GM21381 (cell line): ENCODE data around the gene COPZ2.

ENCODE experiments used
- ATAC-seq: cut with Tn5 transposase; IDR thresholded peaks from one replicate; pipeline ENCODE4 v1.9.1; 2021; ENCODE audit warnings: mild to moderate bottlenecking, moderate library complexity; ENCODE audit not compliant: unreplicated experiment

The COPZ2 gene

DNA sequence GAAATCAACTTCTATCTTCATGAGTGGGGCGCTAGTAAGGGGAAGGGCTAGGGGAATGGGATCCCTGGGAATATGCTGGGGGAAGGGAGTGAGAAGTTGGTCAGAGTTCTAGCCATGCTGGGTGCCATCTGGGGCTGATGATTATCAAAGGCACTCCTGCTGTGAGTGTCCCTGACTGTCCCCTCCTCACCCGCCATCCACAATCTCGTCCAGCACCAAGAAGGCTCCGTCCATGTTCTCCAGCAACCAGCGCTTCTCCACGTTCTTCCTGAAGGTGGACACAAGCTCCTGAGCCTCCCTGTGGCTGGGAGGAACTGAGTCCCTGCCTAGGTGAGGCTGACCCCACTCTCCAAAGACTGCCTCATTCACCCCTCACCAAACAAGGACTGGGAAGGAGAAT lies 5.6 kb downstream of the COPZ2 start:
- no peak for ATAC-seq

DNA sequence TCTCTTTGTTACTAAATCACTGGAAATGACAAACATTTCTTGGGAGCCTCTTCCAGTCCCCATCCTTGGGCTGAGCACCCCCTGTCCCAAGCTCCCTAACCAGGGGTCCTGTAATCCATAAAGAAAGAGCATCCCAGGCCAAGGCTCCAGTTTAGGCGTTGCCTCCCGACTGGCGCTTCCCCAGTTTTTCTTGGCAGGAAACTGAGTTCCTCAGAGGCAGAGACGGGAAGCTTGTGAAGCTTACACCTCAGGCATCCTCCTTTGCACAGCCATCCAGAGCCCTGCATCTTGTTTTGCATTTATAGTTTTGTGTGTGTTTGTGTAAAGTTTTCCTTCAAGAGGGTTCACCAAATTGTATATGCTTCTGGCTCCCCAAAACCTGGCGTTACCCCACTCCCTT lies 7.1 kb downstream of the COPZ2 start:
- no peak for ATAC-seq

DNA sequence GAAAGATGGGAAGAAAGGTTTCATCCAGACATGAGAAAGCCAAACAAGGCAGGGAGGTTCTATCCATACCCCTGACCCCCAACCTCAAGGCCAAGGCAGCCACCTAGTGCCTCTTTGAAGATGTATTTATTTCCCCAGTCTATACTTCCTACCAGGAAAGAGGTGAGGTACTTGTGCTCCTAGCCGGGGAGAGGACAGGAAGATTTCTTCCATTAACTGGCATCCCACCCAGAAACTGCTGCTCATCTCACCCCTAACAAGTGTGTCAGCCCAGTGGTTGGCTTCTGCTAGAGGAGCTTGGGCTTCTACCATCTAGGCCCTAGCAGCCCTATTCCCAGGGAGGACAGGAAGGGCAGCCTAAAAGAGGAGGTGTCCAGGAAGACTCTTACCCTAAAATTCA lies 8.9 kb downstream of the COPZ2 start:
- ATAC-seq = no peak

DNA sequence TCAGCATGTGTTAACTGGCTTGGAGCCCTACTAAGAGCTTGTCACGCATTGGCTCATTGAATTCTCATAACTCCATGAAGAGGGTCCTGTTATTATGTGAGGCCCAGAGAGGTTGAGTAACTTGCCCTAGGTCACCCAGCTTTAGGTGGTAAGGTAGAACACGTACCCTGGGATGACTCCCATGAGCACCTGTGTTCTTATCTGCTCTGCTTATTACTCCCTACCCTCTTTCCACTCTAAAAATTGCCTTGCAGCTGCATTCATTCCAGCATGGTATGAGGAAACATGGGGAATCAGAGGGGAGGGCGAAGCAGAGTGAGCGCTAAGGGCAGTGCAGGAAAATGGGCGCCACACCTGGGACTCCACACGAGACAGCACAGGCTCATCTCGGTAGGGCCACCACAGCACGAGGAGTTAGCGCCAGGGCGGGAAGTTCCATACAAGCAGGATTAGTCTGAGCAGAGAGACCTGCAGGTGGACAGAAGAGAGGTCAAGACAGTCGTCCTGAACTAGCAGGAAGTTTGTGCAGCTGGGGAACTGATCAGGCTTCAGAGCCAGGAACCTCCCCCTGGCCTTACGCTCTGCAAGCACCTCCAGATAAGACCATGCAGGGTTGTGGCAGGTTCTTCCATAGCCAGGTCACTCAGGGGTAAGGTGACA lies 10.1 kb downstream of the COPZ2 start:
- no peak for ATAC-seq

DNA sequence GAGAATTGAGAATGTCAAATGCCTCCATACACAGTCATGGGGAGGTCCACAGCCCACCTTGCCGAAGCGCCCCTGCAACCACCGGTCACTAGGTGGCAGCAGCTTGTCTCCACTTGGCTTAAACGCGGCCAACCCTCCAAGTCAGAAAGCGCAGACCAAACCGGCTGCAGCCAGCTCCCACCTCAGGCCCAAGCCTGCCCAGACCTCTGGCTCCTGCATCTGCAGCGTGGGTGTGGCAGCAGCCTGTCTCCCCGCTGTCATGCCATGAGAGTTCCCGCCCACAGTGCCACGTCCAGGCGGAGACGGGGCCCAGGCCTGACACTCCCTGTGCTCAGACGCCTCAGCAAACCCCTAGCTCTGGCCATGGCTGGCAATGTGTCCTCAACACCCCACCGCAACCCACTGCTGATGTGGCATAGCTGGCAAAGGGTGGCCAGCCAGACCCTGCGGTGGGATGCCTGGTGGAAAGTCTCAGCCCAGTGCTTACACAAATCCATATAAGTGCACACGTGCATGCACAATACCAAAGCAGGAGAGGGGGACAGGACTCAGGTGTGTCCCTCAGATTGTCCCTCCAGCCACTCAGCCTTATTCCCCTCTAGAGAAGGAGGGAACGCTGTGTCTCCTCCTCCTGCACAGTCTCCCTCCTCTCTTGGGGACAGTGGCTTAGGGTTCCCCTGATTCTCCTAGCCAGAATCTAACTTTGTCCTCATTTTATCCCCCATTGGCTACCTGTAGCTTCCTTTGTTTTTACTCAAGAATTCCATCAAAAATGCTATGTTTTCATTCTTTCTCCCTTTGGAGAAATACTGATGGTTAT lies 10.9 kb downstream of the COPZ2 start:
- no peak for ATAC-seq

DNA sequence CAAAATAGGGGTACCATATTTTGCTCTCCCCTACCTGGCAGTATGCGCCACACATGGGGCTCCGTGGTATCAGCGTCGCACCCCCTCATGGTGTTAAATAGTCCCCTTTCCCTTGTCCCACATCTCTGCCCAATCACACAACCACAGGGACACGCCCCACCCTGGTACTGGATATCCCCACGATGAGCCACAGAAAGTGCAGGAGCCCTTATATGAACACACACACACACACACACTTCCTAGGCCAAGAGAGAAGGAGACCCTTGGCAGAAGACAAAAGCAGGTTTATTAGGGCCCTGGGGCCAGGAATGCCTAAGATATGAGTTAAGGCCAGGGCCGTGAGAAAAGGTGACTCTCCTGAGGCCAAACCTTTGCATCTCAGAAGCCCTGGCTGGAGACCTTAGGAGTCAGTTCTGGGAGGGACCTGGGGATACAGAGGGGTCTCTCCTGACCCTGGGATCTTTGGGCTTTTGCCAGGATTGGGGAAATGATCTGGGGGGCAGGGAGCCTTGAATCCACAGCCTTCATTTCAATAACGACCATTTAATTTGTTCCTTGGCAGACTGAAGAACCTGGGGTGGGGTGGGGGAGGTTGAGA lies 11.6 kb downstream of the COPZ2 start:
- no peak for ATAC-seq

DNA sequence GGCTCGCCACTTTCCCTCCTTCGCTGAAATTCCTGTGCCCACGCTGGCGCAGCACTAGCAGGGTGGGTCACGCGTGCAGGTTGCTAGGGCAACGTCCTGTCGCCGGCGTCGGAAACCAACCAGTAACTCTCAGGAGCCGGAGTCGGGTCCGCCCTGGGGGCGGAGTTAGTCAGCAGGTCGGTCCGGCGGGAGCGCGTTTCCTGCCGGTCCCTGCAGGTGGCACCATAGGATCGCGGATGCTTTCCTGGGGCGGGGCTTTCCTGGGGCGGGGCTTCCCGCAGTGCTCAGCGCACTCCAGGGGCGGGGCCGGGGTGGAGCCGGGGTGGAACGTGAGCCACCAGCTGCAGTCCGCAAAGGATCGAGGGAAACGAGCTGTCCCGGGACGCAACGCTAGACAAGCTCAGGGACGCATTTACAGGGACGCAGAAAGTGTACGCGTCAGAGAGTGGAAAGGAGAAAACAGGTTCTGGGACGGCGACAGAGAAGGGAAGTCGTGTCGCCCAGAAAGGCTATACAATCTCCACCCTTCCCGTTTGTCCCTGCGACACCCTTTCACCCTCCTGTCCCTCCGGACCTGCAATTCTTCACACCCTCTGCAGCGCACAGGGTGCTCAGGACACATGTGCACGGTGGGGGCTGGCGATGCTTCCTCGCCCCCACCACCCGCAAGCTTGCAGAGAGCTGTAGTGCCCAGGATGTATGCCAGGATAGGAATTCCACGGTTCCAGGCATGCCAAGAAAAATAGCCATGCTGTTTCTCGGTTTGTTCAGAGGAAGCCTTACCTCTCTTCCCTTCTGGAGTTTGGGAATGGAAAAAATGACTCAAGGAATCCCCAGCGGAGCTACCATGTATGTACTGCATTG lies 12.3 kb downstream of the COPZ2 start:
- peak; percentile 84 for ATAC-seq

DNA sequence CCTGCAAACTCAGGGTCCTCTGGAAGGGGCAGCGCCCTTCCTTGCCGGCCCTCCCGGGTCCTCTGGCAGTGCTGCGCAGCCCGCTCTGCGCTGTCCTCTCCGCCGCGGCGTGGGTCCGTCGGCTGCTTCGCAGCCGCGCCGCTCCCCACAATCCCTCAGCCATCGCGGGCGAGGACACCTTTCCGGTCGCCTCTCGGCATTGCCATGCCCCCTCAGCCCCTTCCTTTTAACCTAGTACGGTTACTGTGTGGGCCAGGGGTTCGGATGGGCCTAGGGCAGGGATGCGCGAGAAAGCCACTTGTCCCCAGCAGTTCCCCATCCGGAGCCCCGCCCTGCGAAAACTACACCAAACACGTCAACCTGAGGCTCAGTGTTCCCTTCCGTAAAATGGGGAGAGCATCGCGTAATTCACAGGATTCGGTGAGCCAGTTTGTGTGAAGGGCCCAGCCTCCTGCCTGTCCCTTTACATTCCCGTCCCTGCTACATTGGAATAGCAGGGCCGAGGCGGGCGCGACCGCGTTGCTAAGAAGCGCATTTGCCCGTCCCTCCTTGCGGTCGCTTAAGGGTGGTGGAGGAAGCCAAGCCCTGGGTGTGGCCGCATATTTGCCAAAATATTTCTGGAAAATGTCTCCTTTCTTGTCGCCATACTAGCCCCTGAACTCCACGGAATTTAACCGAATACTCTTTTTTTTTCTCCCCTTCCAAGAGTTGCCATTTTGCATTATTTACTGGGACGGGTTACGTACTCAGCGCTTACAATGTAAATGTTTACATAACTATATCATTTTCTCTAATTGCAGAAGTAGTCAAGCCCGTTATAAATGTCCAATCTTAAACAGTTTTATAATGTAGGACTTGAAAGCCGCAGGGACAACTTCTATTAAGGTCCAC lies 13.2 kb downstream of the COPZ2 start:
- peak; percentile 6 for ATAC-seq

DNA sequence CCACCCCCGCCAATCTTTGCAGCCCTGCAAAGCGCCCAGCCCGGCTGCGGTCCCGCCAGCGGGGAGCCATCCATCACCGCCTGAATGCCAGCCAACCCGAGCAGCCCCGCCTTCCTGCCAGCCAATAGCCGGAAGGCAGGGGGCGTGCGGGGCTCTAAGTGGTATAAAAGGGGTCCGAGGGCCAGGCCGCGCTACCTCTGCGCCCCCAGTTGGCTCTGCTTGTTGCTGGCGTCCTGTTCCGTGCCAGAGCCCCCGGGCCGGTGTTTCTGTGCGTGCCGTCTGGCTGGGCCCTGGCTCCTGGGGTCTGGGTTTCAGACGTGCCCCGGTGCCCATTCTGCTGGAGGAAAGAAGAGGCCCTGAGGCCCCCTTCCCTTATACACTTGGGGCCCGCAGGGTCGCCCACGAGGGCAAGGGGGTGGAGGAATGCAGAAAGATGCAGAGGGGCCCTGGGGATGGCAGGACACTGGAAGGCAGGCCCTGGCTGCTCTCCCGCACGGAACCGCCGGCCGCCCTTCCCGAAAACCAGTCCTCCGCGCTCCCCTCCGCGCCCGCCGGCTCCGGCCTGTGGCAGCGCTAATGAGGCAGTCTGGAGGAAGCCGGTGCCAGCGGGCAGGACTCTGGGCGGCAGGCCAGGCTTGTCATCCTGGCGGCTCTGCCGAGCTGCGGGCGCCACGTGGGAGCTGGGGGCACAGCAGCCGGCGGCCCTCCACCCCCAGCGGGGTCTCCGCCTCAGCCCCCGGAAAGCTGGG lies 14.0 kb downstream of the COPZ2 start:
- no peak for ATAC-seq

DNA sequence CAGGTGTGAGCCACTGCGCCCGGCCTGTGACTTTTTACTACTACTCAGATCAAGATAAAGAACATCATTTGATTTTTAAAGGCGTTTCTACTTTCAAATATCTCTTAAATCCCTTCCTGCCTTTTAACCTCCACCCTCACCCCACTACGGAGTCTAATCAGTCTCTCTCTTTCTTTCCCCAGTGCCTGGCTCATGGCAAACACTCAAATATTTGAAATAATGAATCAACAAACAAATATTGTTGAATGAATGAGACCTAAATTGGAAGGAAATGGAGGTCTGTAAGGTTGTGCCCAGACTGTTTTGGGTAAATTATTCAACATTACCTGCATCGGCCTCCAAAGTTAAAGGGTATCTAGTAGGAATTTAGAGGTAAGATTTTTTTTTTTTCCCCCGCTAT lies 14.7 kb downstream of the COPZ2 start:
- no peak for ATAC-seq

DNA sequence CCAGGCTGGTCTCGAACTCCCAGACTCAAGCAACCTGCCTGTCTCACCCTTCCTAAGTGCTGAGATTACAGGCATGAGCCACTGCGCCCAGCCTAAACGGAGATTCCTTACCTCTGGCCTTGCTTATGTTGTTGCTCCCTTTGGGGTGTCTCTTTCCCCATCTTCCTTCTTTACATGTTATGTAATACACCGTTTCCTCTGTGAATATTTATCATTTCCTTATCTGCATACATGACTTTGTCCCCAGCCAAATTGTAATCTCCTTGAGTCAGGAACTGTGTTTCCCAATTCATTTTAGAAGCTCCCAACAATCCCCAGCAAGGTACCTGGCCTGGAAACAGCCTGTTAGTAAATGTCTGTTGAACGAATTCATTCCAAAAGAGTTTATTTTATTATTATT lies 15.7 kb downstream of the COPZ2 start:
- ATAC-seq = no peak

DNA sequence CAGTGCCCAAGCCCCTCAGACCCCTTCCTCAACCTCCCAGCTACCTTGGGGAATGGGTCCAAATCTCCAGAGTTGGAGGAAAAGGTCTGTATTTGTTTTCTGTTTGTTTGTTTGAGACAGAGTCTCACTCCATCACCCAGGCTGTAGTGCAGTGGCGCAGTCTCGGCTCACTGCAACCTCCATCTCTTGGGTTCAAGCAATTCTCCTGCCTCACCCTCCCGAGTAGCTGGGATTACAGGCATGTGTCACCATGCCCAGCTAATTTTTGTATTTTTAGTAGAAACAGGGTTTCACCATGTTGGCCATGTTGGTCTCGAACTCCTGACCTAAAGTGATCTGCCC lies 19.8 kb downstream of the COPZ2 start:
- ATAC-seq = peak; percentile 10

DNA sequence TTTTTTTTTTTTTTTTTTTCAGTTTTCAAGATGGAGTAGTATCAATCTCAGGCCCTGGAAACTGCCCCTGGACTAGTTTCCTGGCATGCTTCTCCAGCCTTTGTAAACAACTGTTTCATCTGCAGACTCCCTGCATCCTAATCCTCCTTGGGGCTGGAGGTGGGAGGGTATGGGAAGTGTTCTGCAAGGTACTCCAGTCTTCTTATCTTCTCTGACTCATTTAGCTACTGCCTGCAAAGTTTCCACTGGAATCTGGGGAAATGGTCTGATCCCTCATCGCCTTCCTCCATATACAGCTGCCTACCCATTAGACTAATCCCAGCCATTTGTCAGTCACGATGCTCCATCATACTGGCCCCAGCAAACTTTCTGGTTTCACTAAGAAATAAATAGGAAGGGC lies 21.5 kb downstream of the COPZ2 start:
- ATAC-seq = no peak

DNA sequence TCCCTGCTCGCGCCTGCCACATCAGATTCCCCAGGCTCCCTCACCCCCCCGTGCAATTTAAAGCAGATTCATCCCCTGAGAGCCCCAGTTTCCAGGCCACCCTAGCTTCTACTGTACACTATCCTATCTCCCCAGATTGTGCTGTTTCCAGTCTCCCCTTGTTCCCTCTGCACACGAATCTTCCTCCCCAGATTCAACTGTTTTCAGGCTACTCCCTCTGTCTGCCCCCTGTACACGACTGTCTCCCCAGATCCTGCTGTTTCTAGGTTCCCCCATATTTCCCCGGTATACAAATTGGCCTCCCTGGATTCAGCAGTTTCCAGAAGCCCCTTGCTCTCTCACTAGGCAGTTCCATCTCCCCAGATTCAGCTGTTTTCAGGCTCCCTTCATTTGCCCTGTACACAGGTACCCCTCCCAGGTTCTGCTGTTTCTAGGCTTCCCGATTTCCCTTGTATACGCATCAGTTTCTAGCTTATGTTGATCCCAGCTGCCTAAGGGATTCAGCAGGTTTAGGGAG lies 22.9 kb downstream of the COPZ2 start:
- no peak for ATAC-seq

DNA sequence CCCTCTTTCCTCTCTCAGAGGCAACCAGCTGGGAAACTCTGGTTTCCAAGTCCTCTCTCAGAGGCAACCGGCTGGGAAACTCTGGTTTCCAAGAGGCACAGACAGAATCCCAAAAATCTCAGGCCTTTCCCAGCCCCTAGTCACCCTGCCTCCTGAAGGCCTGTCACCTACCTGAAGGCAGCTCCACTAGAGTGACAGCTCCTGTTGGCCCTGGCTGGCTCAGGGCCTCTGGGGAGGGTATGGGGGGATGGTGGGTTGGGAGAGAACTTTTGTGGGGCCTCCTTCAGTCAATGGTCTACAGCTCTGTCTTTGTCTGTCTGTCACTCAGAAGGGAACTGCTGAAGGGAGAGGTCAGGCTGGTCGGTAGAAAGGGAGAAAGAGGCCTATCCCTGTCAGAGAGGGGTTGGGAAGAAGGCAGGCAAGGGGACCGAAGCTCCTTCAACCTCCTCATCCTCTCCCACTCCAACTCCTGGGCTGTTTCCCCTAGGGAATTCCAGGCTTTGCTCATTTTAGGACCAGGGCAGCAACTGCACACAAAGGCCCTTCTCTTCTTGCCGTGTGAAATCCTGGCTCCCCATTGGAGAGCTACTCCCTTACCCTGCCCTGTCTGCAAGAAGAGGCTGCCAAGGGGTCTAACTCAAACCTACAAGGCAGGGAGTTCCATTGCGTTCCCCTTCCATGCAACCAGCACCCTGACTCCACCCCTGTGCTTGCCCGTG lies 23.6 kb downstream of the COPZ2 start:
- no peak for ATAC-seq

DNA sequence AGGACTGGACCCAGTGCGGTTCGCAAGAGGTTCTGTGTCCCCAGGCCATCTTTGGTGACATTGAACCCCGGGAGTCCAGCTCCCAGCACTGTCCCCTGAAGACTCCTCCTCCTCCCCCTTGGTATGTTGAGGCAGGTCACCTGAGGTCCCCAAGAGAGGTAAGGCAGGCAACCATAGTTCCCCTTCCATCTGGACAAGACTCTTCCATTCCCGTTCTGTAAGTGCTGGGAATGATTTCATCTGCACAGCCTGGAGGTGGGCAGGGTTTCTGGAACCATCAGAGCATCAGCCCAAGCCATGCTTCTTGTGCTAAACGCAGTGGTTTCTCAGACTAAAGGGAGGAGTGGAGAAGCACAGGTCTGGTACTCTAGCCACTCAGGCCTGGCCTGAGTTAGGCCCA lies 24.9 kb downstream of the COPZ2 start:
- no peak for ATAC-seq

DNA sequence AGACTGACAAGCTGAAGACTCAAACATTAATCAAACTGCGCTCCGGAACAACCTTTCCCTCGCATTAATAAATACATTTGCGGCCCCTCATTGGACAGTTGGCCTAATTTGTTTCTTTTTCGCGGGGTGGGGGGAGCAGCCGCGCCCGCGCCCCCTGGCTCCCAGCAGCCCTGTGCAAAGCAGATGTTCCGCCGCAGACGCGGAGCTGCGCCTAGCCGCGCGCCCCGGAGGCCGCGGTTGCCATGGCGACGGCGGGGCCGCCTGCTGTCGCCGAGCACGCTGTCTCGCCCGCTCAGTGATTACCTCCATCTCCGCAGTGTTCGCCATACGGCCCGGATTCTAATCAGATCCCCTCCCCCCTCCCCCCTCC lies 25.5 kb downstream of the COPZ2 start:
- no peak for ATAC-seq

DNA sequence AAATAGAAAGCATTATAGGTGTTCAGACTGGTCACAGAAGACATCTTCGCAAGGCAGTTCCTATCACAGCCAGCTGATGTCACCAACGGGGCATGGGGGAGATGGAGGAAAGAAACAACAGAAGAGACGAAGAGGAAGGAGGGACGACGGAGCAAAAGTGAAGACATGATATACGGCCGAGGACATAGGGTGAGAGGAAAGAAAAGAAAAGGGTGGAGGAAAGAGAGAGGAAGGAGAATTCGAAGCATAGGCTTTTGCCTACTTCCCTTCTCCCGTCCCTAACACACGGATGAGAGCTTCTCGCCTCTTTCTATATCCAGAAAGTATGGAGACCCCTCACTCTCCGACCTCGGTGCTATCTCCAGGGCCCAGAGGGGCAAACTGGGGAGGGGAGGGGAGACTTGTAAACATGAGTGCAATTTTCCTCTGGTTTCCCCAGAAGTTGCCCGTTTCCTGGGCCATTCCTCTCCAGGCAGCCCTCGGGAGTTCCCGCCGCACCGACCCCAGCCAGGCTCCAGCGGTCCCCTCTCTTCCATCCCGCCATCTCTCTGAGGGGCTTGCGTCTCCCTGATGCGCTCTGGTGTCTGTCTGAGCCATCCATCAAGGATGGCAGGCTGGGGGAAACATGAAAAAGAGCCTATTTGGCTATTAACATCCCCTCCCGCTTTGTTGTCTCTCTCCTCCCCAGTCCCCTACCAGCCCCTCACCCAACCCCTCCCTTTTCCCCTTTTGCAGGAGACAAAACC lies 26.0 kb downstream of the COPZ2 start:
- ATAC-seq = no peak
